Measurements from ENCODE around the gene NCBP1. TPM values are rescaled to one million over a fixed set of nuclear protein-coding genes. Genes with fewer than 3 reads are reported as not detected.

The NCBP1 gene, protein sequence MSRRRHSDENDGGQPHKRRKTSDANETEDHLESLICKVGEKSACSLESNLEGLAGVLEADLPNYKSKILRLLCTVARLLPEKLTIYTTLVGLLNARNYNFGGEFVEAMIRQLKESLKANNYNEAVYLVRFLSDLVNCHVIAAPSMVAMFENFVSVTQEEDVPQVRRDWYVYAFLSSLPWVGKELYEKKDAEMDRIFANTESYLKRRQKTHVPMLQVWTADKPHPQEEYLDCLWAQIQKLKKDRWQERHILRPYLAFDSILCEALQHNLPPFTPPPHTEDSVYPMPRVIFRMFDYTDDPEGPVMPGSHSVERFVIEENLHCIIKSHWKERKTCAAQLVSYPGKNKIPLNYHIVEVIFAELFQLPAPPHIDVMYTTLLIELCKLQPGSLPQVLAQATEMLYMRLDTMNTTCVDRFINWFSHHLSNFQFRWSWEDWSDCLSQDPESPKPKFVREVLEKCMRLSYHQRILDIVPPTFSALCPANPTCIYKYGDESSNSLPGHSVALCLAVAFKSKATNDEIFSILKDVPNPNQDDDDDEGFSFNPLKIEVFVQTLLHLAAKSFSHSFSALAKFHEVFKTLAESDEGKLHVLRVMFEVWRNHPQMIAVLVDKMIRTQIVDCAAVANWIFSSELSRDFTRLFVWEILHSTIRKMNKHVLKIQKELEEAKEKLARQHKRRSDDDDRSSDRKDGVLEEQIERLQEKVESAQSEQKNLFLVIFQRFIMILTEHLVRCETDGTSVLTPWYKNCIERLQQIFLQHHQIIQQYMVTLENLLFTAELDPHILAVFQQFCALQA
- total RNA-seq (2012; rRNA removed) = 46.4 and 58.3 TPM in 2 replicates
- 14.3 and 17.8 TPM in 2 replicates for polyA plus RNA-seq (2012; rRNA removed)
- 4.1 and 4.8 TPM in 2 replicates for polyA plus RNA-seq (2012; cell fraction: cytosol; rRNA removed)
- polyA plus RNA-seq (2012; cell fraction: nucleus; rRNA removed; ENCODE audit: low replicate concordance) = 4.1 and 33.2 TPM in 2 replicates
- Bru-seq, nascent RNA = percentile 85 among the genes with signal in this experiment
- BruChase-seq, experiment 1, labeled RNA remaining after a 6-hour chase = percentile 72 among the genes with signal in this experiment
- BruChase-seq, experiment 2, labeled RNA remaining after a 2-hour chase = percentile 71 among the genes with signal in this experiment
- long read RNA-seq, full-length matches to known transcripts = 72 of 91 reads
- long read RNA-seq, partial matches to known transcripts = 8 of 91 reads
- long read RNA-seq, other reads (novel, unspliced or antisense) = 11 of 91 reads

DNA sequence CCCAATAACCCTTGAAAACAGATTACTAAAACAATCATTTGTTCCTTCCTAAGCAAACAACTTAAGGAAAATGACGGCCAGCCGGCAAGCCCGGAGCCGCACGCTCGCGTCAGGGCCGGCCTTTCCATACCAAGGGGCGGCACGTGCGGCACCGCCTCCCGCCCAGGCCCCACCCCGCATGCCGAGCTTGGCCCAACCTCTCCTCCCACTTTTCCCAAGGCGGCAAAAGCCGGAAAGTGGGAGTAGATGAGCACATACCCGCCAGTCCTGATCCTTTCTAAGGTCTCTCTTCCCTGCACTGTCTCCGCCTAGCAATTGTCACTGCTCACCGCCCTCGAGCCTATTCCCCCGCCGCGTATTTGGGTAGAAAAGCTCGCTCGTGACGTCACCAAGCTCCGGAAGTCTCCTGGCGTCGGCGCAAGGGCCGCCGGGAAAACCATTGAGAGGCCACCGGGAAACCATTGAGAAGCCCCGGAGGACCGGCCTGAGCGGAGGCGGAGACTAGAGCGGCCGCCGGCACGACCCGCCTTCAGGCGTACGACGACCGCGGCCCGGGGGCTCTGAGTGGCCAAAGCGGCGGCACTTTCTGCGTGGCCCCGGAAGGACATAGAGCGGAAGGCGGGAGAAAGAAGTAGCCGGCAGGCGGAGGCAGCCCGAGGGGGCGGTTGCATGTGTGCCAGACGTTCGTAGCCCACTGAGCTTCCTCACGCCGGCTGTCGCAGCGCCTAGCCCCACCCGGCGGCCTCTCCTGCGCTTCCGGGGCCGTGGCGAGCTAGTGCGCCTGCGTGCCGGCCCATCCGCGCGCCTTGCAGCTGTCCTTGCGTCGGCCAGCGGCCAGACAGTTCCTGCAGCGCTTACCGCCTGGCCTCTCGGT lies at the start of gene NCBP1, which contains the start of gene TSTD2:
NCBP1 (plus strand) TSS at position 837 of the 874 bp plus-strand sequence. CDS start 61 bp downstream, outside the sequence.
TSTD2 (minus strand) TSS at position 384 of the 874 bp plus-strand sequence. CDS start 5,806 bp downstream, outside the sequence.
- H3K9ac ChIP-seq (ENCODE audit: low read depth, low read length) = peak within 1 kb of the TSS; percentile 93
- peak within 1 kb of the TSS; percentile 93 for H4K5ac ChIP-seq (ENCODE audit: low read depth, low read length)
- BruUV-seq (replicated peaks) = no TSS peak
- peak within 1 kb of the TSS; percentile 98 for H4K91ac ChIP-seq (ENCODE audit: insufficient read depth, low read depth, low read length)
- H3K4ac ChIP-seq (ENCODE audit: low read depth, low read length) = peak within 1 kb of the TSS; percentile 99
- H3K9me3 ChIP-seq (ENCODE audit: control insufficient read depth, insufficient read depth, low read length) = no peaks in the 10 kb centered on the region
- dilution Hi-C loops (cut with HindIII; ENCODE audit: low sequenced_read_pairs, unreplicated experiment) (no loop called here), in situ Hi-C loops (cut with MboI; ENCODE audit: low sequenced_read_pairs) (no loop called here), intact Hi-C loops (cut with micrococcal nuclease) (no loop called here)
- ATAC-seq (ENCODE audit: low read depth) = peak; percentile 94
- H2AK5ac ChIP-seq (ENCODE audit: low read depth, low read length) = peak within 1 kb of the TSS; percentile 79
- peak within 1 kb of the TSS; percentile 94 for H2BK5ac ChIP-seq (ENCODE audit: low read depth, low read length, poor library complexity, severe bottlenecking)
- H3K79me1 ChIP-seq (ENCODE audit: low read depth in 1 of 2, low read length in 2 of 2) = peaks cover 12 to 44% of the 10 kb centered on the region in 2 experiments
- peak within 1 kb of the TSS; percentile 97 for H2AFZ ChIP-seq (replicated peaks; ENCODE audit: low read length, poor library complexity)
- peak within 1 kb of the TSS; percentile 100 for H3K56ac ChIP-seq (ENCODE audit: extremely low read depth, insufficient read depth, low read length)
- ChIA-PET POLR2A (ENCODE audit: unreplicated experiment) (interaction anchor here (0.7 to 1.0 kb wide), 2 partner anchors 12 to 74 kb away, joined by 4 to 5 read pairs; no protein-coding TSS in a partner anchor), CTCF (interaction anchor here (0.8 to 1.8 kb wide), 3 partner anchors 17 to 164 kb away, joined by 3 to 7 read pairs (median 6); no protein-coding TSS in a partner anchor)
- peak; percentile 97 for DNase-seq
- peak within 1 kb of the TSS; percentile 99 for H2BK120ac ChIP-seq (ENCODE audit: low read depth, low read length)
- peak within 1 kb of the TSS; percentile 91 for H3K18ac ChIP-seq (ENCODE audit: low read depth, low read length)
- 0% methylated on average over 52 of the region's 83 CpGs; no CpG with 5 or more reads in 1 of the 2 experiments for WGBS, 2 experiments (ENCODE audit: extremely low coverage in 2 of 2, insufficient read length in 1 of 2)
- H3K4me3 ChIP-seq (ENCODE audit: insufficient read depth, low read depth, low read length) = peak within 1 kb of the TSS; percentile 59
- H4K8ac ChIP-seq (ENCODE audit: low read depth in 2 of 2, low read length in 2 of 2) = peak within 1 kb of the TSS; percentile 98
- peak within 1 kb of the TSS; percentile 98 for H2BK15ac ChIP-seq (ENCODE audit: low read depth, low read length)
- H4K20me1 ChIP-seq (ENCODE audit: insufficient read depth, low read length) = peaks cover 28% of the 10 kb centered on the region
- H2BK20ac ChIP-seq (ENCODE audit: low read depth, low read length) = peak within 1 kb of the TSS; percentile 93
- H3K27me3 ChIP-seq (ENCODE audit: control insufficient read depth, insufficient read depth, low read length) = no peaks in the 10 kb centered on the region
- H2AK9ac ChIP-seq (replicated peaks; ENCODE audit: low read depth, low read length, poor library complexity) = peak within 1 kb of the TSS; percentile 95
- peak within 1 kb of the TSS; percentile 95 for H3K27ac ChIP-seq (ENCODE audit: insufficient read depth, low read length)
- peak within 1 kb of the TSS; percentile 100 for H3K14ac ChIP-seq (replicated peaks; ENCODE audit: low read depth, low read length)
- peak within 1 kb of the TSS; percentile 99 for H3K4me2 ChIP-seq (ENCODE audit: low read depth, low read length)
- no peaks in the 10 kb centered on the region for H3K36me3 ChIP-seq (ENCODE audit: control insufficient read depth, insufficient read depth, low read length)
- H3K23ac ChIP-seq (ENCODE audit: low read depth, low read length) = peak within 1 kb of the TSS; percentile 100
- peaks cover 3% of the 10 kb centered on the region; the same call in 1 of the 2 replicates for H3K9me1 ChIP-seq (ENCODE audit: insufficient read depth, low read length)
- H3K4me1 ChIP-seq (ENCODE audit: control insufficient read depth, insufficient read depth, low read length) = peaks cover 7% of the 10 kb centered on the region
- TF ChIP-seq, protein P1, sequence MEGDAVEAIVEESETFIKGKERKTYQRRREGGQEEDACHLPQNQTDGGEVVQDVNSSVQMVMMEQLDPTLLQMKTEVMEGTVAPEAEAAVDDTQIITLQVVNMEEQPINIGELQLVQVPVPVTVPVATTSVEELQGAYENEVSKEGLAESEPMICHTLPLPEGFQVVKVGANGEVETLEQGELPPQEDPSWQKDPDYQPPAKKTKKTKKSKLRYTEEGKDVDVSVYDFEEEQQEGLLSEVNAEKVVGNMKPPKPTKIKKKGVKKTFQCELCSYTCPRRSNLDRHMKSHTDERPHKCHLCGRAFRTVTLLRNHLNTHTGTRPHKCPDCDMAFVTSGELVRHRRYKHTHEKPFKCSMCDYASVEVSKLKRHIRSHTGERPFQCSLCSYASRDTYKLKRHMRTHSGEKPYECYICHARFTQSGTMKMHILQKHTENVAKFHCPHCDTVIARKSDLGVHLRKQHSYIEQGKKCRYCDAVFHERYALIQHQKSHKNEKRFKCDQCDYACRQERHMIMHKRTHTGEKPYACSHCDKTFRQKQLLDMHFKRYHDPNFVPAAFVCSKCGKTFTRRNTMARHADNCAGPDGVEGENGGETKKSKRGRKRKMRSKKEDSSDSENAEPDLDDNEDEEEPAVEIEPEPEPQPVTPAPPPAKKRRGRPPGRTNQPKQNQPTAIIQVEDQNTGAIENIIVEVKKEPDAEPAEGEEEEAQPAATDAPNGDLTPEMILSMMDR (conservative IDR thresholded peaks at IDR 0.05; ENCODE audit: low read depth, low read length) = no peak
- TF ChIP-seq SMC3 (IDR thresholded peaks at IDR 0.05; ENCODE audit: low read depth, low read length) (no peak), MXI1 (IDR thresholded peaks at IDR 0.05; ENCODE audit: borderline replicate concordance, low read depth, low read length) (peak; percentile 91), CEBPB (IDR thresholded peaks at IDR 0.05; ENCODE audit: low read depth, low read length) (0 out of 2 replicates have a peak, but pooled peaks have one; percentile 10), MAZ (IDR thresholded peaks at IDR 0.05; ENCODE audit: borderline replicate concordance, low read depth, low read length) (peak; percentile 75; the same call in 1 of the 2 replicates), RFX5 (IDR thresholded peaks at IDR 0.05; ENCODE audit: low read depth, low read length) (no peak), CHD1 (IDR thresholded peaks at IDR 0.05; ENCODE audit: low read depth, low read length) (no peak)
- TF ChIP-seq, protein P2, sequence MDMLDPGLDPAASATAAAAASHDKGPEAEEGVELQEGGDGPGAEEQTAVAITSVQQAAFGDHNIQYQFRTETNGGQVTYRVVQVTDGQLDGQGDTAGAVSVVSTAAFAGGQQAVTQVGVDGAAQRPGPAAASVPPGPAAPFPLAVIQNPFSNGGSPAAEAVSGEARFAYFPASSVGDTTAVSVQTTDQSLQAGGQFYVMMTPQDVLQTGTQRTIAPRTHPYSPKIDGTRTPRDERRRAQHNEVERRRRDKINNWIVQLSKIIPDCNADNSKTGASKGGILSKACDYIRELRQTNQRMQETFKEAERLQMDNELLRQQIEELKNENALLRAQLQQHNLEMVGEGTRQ (IDR thresholded peaks at IDR 0.05; ENCODE audit: low read depth, low read length) = peak; percentile 89
